Activated CD4-positive, alpha-beta T cell treated with anti-CD3 and anti-CD28 coated beads for 1 hour (primary cell): Measurements from ENCODE around the gene KRTDAP.
A peak's percentile ranks its signal among the peaks of the same experiment; 100 is the strongest.

Source experiments
- DNase-seq: peaks from one replicate; pipeline ENCODE4 v3.0.0-alpha.2; 2020

KRTDAP gene, protein sequence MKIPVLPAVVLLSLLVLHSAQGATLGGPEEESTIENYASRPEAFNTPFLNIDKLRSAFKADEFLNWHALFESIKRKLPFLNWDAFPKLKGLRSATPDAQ

DNA sequence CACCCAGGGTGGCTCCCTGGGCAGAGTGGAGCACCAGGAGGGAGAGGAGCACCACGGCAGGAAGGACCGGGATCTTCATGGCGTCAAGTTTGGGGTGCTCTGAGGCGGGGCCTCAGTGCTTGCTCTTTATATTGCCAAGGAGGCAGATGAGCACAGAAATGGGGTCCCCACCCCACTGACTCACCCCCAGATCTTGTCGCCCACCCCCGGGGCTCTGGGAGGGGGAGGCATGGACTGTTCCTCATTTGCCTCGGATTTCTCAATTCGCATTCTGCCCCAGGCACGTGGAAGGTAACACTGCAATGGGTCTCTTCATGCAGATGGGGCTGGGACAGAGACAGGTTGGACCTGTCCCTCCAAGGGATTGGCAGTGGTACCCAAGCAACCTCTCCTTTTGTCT is at the start of gene KRTDAP:
Gene KRTDAP (minus strand): TSS at position 101 of the 400 bp plus-strand sequence. CDS start 22 bp downstream, at position 79.
- DNase-seq, result no peak

DNA sequence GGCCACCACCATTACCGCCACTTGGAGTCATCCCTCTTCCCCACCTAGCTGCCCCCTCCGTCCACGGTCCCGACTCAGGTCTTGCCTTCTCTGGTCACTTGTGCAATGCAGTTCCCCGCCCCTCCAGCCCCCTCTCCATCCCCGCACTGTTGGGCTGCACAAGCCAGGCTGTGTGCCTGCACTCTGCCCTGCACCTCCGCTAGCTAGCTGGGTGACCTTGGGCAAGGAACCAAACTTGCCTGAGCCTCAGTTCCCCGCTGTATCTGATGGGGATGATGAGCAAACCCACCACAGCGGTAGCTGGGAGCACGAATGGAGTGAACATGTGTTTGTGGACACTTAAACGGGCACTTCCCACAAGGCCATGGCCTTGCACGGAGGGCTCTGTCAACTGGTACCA is 49.6 kb upstream of the KRTDAP start:
- DNase-seq, result no peak

DNA sequence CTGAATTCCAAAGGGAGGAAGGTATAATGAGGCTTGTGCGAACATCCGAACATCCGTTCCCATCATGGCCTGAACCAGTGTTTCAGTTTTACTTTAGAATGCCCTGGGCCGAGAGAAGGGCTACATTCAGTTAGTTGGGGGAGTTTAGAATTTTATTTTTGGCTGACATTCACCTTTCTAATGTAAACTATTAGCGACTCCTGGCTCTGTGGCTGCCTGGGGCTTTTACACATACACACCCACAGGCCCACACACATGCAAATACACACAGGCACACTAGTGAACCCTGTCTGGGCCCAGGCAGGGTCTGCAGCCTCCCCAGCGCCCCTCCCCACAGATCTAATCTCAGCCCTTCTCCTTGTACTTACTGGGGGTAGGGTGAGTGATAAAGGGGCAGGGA is 49.0 kb upstream of the KRTDAP start:
- DNase-seq, result no peak

DNA sequence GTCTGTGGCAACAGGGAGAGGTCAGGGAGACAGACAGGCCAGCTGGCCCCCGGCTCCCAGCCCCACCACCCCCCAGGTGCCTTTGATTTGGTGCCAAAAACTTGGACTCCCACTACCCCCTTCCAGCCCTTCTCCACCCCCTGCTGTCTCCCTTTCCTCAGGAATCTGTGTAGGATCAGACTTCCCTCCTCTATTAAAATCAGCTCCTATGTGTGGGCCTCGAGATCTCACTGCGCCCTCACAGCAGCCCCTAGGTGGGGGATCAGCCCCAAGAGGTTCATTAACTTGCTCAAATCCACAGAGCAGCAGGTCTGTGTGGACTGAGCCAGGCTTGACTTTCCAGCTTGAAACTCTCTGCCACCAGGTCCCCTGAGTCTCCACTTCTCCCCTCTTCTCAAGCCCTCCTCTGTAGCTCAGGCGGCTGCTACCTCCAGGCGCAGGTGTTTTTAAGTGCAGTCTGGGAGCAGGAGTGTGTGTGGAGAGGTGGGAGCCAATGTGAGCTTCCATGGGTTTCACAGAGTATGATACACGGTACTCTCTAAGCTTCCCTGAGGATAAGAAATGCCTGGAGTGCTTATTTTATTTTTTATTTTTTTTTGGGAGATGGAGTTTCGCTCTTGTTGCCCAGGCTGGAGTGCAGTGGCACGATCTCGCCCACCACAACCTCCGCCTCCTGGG is 44.7 kb upstream of the KRTDAP start:
- DNase-seq, result no peak

DNA sequence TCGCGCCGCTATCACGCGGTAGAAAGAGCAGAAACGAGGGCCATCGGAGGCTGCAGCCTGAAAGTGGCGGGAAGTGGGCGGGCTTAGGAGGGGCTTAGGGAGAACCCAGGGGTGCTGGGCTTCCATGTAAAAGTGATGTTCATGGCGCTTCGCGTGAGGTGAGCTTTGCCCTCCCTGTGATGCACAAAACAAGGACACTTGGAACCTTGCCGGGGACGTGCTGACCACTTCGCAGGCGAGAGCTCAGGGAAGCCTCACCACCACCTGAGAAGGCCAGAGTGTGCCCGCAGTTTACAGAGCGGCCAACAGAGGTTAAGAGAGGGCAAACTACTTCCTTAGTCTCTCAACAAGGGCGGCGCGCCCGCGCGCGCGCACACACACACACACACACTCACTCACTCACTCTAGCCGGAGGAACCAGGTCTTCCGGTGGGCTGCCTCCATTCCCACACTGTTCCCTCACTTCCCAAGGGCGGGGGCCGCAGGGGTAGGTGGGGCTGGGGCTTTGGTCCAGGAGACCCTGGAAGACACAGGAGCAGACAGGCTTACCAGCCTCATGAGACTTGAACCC is 43.6 kb upstream of the KRTDAP start:
- DNase-seq, result peak; percentile 17

DNA sequence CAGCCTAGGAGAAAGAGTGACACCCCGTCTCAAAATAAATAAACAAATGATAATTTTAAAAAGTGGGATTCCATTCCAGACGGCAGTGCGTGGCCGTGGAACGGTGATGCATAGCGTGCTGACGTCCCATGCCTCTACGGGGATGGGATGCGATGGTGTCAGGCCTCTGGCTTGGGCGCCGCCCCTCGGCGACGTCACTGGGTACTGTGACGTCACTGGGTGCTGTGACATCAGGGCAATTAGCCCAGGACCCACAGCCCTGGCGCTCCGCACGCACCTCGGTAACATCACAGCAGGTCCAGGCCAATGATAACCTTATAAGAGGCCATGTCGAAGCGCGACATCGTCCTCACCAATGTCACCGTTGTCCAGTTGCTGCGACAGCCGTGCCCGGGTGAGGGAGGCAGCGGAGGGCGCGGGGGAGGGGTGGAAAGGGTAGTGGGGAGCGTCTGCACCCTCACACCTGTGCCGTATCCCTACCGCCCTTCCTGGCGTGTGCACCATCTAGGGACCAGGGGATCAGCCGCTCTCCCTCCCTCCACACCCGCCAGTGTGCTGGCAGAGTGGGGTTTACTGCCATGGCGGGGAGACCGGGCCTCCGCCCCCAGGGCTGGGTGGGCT is 43.0 kb upstream of the KRTDAP start, which contains the start of gene GAPDHS:
Gene GAPDHS (plus strand): TSS at position 256 of the 621 bp plus-strand sequence. CDS start 72 bp downstream, at position 328.
- no peak for DNase-seq

DNA sequence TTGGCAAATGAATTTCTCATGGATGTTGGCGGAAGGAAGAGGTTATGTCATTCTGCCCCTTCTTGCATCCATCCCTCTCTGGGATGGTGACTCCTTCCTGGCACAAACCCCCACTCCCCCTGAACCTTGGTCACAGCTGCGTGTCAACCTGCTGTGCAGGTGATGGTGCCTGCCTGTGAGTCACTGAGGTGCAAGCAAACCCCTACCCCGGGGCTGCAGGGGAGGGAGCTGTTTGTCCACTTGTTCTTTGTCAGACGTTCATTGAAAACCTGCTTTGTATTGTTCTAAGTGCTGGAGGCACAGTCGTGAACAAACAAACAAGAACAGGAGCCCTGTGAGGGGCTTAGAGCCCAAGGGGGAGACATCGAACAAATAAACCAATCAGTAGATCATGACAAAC is 41.0 kb upstream of the KRTDAP start:
- DNase-seq, result no peak

DNA sequence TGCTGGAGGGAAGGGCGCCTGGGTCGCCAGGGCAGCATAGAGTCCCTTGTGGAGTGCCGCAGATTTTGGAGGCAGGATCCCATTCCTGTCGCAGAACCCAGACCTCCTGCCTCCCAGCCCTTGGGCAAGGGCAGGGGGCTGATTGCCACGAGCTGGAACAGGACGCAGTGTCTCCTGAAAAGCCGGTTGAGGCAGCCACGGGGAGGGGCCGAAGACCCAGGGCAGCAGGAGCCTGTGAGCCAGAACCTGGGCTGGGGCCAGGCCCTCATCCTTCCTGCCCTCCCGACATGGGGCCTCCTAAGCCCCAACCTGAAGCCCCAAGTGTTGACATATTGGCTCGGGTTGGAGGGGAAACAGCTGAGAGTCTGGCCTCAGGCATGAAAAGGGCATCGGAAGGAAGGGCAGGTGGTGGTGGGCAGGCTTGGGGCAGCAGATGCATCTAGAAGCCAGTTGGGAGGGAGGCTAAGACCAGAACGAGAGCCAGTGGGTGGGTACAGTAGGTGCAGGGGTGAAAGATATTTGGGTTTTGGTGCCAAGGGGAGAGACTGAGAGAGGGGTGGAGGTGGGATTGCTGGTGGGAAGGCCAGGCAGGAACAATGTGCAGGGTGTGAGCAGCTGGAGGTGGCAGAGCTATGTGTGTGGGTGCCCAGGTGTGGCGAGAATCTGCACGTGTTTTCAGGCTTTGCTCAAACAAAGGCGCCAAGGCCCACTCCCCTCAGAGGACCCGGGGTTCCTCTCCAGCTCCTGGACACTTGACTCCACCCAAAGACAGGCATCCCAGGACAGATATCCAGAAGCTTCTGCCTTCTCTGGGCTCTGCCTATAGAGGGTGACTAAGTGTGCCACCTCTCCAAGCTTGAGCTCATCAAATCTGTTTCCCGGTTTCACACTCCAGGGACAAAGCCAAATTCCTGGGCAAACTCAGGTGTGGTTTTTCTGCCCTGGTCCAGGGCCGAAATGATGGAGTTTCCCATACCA is 39.3 kb upstream of the KRTDAP start:
- no peak for DNase-seq

DNA sequence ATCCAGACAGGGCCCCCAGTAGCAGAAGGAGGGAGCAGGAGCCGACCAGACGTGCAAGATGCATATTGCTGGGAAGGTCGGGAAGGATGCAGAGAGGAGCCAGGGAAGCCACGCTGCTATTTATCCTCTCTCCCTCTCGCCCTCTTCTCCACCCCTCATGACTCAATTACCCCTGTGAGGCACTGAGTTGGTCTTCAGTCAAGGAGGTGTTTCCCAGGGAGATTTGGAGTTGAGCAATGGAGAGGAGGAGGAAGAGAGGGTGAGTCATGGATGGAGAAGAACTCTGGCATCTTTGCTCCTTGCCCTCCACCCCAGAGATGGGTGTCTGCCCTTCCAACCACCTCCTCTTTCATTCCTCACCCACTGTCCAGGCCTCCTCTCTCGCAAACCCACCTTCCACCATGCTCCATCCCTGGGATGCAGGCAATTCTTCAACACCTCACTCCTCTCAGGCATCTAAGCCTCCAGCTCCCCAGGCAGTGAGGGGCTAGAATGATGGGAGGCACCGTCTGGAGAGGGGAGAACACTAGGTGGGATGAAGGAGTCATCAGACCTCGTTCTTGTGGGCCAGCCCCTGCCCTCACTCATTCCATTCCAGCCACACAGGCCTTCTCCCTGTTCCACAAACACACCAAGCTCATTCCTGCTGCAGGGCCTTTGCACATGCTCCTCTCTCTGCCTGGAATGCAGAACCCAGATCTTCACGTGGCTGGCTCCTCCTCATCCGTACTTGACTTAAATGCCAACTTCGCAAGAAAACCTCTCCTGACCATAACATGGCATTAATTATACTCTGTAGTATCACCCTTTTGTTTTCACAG is 38.2 kb upstream of the KRTDAP start, which contains the start of gene SBSN:
Gene SBSN (minus strand): TSS at position 94 of the 821 bp plus-strand sequence. CDS start 30 bp downstream, at position 64.
- no peak for DNase-seq

DNA sequence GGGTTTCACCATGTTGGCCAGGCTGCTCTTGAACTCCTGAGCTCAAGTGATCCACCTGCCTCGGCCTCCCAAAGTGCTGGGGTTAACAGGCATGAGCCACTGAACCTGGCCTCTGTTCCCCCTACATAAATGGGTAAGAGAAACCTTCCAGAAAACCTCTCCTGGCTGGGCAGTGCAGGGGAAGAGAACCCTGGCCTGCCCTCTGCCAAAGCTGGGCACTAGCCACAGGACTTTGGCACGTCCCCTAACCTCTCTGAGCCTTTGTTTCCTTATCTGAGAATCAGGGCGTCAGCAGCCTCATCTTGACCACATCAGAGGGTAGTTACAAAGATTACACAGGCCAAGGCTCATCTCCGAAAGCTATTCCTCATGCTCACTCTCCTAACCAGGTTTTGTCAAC is 35.6 kb upstream of the KRTDAP start:
- DNase-seq, result no peak

DNA sequence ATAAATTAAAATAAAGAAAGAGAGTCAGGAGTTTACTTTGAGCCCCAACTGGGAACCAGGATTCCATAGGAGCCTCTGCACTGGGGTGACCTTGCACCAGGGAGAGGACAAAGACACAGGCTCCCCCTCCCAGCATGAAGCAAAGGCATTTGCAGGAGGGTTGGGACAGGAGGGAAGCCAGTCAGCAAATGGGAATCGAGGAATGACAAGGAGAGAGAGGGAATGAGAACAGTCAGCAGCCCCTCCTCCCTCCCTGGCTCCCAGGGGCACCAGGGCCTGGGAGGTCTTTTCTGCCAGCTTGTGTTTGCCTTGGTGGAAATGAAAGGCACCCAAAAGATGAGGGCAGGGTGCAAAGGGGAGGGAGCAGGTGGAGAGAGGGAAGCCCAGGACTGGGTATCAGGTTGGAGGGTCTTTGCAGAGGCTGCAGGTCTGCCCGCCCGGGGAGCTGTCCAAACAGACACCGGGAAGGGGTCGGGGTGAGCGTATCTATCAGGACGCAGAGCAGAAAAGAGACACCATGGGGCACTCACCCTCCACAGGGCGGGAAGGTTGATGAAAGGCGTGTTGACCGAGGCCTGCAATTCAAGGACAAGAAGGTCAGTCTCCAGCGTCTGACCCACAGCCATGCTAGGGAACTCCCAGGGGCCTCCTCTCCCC is 34.0 kb upstream of the KRTDAP start:
- DNase-seq, result no peak

DNA sequence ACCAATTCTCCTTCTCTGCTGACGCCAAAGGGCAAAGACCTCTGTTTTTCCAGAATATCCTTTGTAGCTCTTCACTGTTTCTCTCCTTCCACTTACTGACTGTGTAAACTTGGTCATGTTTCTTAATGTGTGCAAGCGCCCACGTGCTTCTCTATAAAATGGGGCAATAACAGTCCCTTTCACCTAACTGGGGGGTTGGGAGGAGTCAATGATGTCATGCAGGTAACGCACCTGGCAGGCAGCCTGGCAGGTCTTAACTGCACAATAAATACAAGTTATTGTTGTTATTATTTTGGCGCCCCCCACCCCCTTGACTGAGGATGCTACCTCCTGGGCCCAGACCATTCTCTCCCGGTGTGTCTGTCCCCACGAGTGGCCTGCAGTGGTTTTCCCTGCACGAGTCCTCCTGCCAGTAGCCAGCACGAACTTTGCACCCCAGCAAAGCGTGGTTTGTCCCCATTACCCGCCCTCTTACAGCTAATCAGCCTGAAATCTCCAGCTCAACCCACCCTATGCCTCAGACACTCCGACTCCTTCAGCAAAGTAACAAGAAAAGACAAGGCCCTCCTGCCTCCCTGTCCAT is 32.6 kb upstream of the KRTDAP start:
- DNase-seq, result no peak

DNA sequence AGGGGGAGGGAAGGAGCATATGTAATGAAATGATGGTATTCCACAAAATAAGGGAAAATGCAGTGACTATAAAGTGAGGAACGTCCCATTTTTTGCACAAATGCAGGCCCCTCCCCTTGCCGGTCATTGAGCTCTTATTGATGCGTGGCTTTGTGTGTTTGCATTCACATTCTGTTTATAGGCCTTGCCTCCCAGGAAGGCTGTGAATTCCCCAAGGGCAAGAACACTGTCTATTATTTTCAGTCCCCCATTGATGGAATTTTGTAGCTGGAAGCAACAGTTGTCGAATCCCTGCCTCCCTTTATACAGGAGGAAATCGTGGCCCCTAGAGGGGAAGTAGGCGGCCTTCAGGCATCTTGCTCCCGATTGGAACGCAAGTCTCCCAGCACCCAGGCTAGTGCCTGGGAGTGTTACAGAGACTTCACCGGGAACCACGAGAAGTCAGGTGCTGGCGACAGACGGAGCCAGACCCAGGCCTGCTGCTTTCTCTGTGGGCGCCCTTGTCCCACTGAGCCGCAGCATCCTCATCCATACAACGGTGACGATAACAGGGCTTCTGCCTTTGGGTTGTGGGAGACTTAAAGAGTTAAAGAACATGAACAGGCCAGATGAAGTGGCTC is 31.0 kb upstream of the KRTDAP start:
- no peak for DNase-seq

DNA sequence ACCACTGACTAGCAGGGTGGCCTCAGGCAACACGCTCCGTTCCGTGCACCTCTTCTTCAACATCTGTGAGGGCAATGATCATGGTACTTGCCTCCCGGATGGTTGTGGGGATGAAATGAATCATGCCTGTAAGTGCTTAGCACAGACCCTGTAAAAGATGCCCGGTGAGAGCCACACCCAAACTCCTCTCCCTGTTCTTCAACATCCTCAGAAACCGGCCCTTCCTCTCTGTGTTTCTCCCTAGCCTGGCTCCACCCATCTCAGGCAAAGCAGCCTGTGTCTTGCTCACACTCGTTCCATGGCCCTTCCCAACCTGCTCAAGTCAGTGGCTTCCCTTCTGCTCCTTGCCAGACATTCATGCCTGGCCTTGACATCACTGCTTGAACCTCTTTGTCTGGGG is 29.0 kb upstream of the KRTDAP start:
- no peak for DNase-seq

DNA sequence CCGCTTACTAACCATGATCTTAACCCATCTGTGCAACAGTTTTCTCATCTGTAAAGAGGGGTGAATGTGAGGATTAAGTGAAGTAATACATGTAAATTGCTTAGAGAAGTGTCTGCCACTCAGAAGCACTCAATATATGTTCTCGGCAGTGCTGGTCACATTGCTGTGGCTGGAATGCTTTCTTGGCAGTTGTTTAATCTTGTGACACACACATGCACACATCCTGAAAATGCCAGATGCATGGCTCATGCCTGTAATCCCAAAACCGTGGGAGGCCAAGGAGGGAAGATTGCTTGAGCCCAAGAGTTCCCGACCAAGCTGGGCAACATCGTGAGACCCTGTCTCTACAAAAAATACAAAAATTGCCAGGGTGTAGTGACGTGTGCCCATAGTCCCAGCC is 28.0 kb upstream of the KRTDAP start:
- no peak for DNase-seq

DNA sequence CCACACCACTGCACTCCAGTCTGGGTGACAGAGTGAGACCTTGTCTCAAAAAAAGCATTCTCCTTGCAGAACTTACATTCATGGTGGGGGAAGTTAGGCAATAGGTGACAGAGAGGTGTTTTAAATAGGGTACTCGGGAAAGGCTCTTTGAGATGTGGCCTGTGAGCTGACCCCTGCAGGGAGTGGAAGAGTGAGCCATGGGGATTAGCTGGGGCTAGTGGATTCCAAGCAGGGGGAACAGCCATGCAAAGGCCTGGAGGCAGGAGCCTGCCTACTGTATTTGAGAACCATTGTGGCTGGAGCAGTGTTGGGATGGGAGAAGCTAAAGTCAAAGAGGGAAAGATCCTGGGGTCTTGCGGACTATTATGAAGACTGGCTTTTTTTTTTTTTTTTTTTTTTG is 27.1 kb upstream of the KRTDAP start:
- DNase-seq, result no peak

DNA sequence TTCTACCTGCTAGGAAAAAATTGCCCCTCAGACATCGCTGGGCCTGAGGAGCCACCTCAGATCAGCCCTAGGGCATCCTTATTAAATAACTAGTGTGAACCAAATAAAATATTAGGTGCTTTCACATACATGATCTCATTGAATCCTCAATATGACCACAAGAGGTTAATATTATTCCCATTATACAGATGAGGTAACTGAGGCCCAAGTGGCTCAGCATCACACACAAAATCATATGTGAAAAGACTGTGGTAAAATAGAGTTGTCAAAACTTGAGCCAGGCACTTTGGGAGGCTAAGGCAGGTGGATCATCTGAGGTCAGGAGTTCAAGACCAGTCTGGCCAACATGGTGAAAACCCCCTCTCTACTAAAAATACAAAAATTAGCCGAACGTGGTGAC is 26.0 kb upstream of the KRTDAP start:
- no peak for DNase-seq

DNA sequence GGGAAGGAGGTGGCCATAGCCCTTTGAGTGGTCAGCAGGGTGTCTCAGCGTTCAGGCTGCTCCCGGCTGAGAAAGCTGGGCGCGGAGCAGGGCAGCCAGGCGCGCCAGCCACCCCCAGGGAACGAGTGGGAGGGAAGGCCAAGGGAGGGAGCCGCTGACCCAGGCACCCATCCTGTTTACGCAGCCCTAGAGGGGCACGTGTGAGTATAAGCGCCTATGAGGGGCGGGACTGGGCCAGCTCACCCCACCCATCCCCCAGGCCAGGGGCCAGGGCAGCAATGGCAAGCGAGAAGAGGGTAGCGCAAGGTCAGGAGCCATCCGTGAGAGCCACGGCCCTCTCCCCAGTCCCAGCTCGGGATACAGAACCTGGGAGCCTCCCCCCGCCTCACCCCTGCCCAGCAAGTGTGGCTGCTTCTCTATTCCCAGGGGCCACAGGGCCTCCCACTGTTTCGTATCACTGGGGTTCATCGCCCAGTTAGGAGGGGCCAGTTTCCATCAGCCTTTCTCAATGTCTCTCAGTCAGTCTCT is 24.1 kb upstream of the KRTDAP start:
- no peak for DNase-seq

DNA sequence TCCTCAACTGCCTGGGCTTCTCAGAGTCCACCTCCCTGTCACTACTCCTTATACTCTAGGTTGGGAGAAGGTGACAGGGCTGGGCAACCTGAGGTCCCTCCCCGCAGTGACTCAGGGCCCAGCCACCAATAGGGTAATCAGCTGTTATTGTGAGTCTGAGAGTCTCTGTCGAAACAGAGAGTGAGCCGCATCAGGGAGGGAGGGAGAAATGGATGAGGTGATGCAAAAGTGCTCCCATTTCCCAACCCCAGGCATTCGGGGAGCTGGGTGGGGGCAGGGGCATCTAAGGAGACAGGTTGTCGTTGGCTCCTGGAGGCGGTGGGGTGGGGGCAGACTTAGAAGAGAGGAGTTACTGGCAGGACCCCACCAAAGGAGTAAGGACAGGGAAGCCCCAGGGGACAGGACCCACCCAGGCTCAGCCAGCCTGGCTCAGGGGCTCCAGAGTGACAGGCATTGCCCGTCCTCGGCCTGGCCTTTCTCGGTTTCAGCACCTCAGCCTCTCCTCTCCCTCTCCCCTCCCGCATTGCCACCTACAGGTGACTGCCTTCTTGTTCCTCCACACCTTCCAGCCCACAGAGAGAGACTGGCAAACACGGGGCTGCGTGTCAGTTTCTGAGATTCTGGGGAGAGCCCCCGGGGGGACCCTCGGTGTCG is 23.5 kb upstream of the KRTDAP start, which contains the start of gene DMKN:
Gene DMKN (minus strand): TSS at position 22 of the 654 bp plus-strand sequence. CDS start 174 bp downstream, outside the sequence.
- DNase-seq, result no peak
